Natural killer cell (primary cell): Measurements from ENCODE around the gene CAAP1. TPM values are rescaled to one million over a fixed set of nuclear protein-coding genes. Genes with fewer than 3 reads are reported as not detected.

Experiments used
- ATAC-seq, 3 donors: fragments of 150-1000 bp in 2 of 3; fragments of 200-7000 bp in 1 of 3; cut with Tn5 transposase; 1 replicate in 1 of 3; 2 replicates in 2 of 3; pipeline ENCODE4 v1.10.0; 2021; ENCODE audit warnings: mild to moderate bottlenecking in 2 of 3, moderate library complexity in 2 of 3
- DNase-seq, 2 donors: peaks; one replicate each; pipeline versions ENCODE4 v3.0.0 to v3.0.0-alpha.2; 2013 to 2021; ENCODE audit warnings: mixed read lengths in 1 of 2
- H3K27ac ChIP-seq: one replicate; pipeline ENCODE4 v1.5.1; 2013; ENCODE audit warnings: mild to moderate bottlenecking, low read length
- H3K27me3 ChIP-seq: one replicate; pipeline ENCODE4 v1.6.1; 2013; ENCODE audit warnings: low read length; ENCODE audit not compliant: control insufficient read depth, insufficient read depth
- H3K36me3 ChIP-seq: one replicate; pipeline ENCODE4 v1.6.1; 2013; ENCODE audit warnings: low read length; ENCODE audit not compliant: control insufficient read depth, insufficient read depth
- H3K4me1 ChIP-seq: one replicate; pipeline ENCODE4 v1.6.1; 2013; ENCODE audit warnings: low read length; ENCODE audit not compliant: control insufficient read depth, insufficient read depth
- H3K4me3 ChIP-seq: one replicate; pipeline ENCODE4 v1.5.1; 2013; ENCODE audit warnings: low read length
- H3K9me3 ChIP-seq: one replicate; pipeline ENCODE4 v1.6.1; 2013; ENCODE audit warnings: low read length; ENCODE audit not compliant: control insufficient read depth, insufficient read depth
- H3K27ac Mint-ChIP-seq, 2 donors: one replicate each; pipeline ENCODE4 v1.8.0; 2022; ENCODE audit warnings: mild to moderate bottlenecking in 2 of 2, mixed read lengths in 2 of 2, moderate library complexity in 1 of 2
- H3K27me3 Mint-ChIP-seq, 2 donors: one replicate each; pipeline ENCODE4 v1.8.0; 2022; ENCODE audit warnings: low read depth in 2 of 2, mixed read lengths in 2 of 2
- H3K36me3 Mint-ChIP-seq: one replicate; pipeline ENCODE4 v1.8.0; 2022; ENCODE audit warnings: mixed read lengths
- H3K4me1 Mint-ChIP-seq, 2 donors: one replicate each; pipeline ENCODE4 v1.8.0; 2022; ENCODE audit warnings: mixed read lengths in 2 of 2
- H3K4me3 Mint-ChIP-seq: one replicate; pipeline ENCODE4 v1.8.0; 2022; ENCODE audit warnings: mild to moderate bottlenecking, moderate library complexity, mixed read lengths
- H3K9me3 Mint-ChIP-seq, 2 donors: one replicate each; pipeline ENCODE4 v1.8.0; 2022; ENCODE audit warnings: mixed read lengths in 2 of 2
- WGBS: methylation state at CpG from one replicate; pipeline ENCODE4 v1.1.7; 2013; ENCODE audit warnings: missing lambda C conversion rate; ENCODE audit not compliant: insufficient coverage; 5-methylcytosine and 5-hydroxymethylcytosine counted together
- intact Hi-C: fragments of 100-400 bp; cut with micrococcal nuclease; formaldehyde crosslinking; loops from one replicate; pipeline ENCODE4 v1.14.2; 2022
- total RNA-seq, 4 donors: library from RNA; stranded (reverse); fragments of 120-200 nt in 1 of 4; gene quantifications; one replicate each; pipeline versions ENCODE4 v1.2.3 to v1.2.4, GENCODE V29; 2013 to 2022
- TF ChIP-seq, protein P1 (sequence below): fragments of 200-600 bp; IDR thresholded peaks from one replicate; pipeline ENCODE4 v1.8.0; 2022; ENCODE audit warnings: antibody characterized with exemption

Gene CAAP1
- total RNA-seq, 3 donors from 2014 or later (not counting 1 experiment from before 2014, with no cell fraction given) = 12.6 to 16.8 (median 15.2) TPM

DNA sequence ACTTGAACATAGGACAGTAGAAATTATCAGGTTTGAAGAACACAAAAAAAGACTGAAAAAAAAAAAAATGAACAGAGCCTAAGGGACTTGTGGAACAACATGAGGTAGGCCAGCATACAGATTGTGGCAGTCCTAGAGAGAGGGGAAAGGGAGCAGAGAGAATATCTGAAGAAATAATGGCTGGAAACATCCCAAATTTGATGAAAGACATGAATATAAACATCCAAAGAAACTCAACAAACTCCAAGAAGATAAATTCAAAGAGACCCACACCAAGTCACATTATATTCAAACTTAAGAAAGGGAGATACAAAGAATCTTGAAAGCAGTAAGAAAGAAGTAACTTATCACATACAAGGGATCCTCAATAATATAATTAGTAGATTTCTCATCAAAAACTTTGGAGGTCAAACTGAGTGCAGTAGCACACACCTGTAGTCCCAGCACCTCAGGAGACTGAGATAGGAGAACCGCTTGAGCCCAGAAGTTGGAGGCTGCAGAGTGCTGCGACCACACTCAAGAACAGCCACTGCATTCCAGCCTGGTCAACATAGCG lies 45.3 kb upstream of the CAAP1 start:
- ATAC-seq (no peak), DNase-seq (no peak)
- H3K27me3 Mint-ChIP-seq = no peaks in the 10 kb centered on the region
- TF ChIP-seq, protein P1, sequence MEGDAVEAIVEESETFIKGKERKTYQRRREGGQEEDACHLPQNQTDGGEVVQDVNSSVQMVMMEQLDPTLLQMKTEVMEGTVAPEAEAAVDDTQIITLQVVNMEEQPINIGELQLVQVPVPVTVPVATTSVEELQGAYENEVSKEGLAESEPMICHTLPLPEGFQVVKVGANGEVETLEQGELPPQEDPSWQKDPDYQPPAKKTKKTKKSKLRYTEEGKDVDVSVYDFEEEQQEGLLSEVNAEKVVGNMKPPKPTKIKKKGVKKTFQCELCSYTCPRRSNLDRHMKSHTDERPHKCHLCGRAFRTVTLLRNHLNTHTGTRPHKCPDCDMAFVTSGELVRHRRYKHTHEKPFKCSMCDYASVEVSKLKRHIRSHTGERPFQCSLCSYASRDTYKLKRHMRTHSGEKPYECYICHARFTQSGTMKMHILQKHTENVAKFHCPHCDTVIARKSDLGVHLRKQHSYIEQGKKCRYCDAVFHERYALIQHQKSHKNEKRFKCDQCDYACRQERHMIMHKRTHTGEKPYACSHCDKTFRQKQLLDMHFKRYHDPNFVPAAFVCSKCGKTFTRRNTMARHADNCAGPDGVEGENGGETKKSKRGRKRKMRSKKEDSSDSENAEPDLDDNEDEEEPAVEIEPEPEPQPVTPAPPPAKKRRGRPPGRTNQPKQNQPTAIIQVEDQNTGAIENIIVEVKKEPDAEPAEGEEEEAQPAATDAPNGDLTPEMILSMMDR = no peak
- H3K36me3 Mint-ChIP-seq = peaks cover 10% of the 10 kb centered on the region
- Histone ChIP-seq H3K27me3 (no peaks in the 10 kb centered on the region), H3K4me1 (no peaks in the 10 kb centered on the region), H3K27ac (no peak overlapping the region), H3K9me3 (peaks cover 5% of the 10 kb centered on the region), H3K36me3 (peaks cover 3% of the 10 kb centered on the region), H3K4me3 (no peak overlapping the region)
- H3K4me1 Mint-ChIP-seq = peaks cover 54 to 59% of the 10 kb centered on the region in 2 donors
- H3K4me3 Mint-ChIP-seq = no peak overlapping the region
- 97% methylated on average over 3 of the region's 3 CpGs for WGBS
- peaks cover 6 to 7% of the 10 kb centered on the region in 2 donors for H3K9me3 Mint-ChIP-seq
- intact Hi-C loops = no loop called here
- H3K27ac Mint-ChIP-seq = peak overlapping the region in 1 of 2 donors; percentile 27

DNA sequence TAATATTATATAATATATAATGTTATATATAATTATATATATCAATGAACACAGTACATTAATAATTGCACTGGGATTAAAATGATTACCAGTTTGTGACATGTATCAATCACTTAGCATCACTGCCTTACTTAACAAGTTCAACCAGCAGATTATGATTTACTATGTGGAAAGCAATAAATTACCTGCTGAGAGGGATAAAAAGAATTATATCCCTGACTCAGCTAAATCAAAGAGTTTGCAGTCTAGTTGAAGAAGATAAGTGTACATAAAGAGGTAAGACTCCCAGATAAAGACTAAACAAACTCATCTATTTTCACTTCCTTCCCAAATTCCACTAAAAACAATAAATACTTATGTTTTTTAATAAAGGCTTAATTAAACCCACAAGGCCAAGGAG lies 43.2 kb upstream of the CAAP1 start:
- DNase-seq = no peak
- no peaks in the 10 kb centered on the region for H3K27me3 ChIP-seq
- ATAC-seq = no peak
- peaks cover 7% of the 10 kb centered on the region for H3K36me3 ChIP-seq
- intact Hi-C loops = no loop called here
- Mint-ChIP-seq H3K27ac (no peak overlapping the region), H3K36me3 (peaks cover 10% of the 10 kb centered on the region), H3K9me3 (peaks cover 6 to 7% of the 10 kb centered on the region in 2 donors), H3K27me3 (no peaks in the 10 kb centered on the region), H3K4me3 (no peak overlapping the region), H3K4me1 (peaks cover 39 to 42% of the 10 kb centered on the region in 2 donors)
- TF ChIP-seq, protein P1 = no peak
- no peaks in the 10 kb centered on the region for H3K4me1 ChIP-seq
- peaks cover 5% of the 10 kb centered on the region for H3K9me3 ChIP-seq
- H3K4me3 ChIP-seq = no peak overlapping the region
- no peak overlapping the region for H3K27ac ChIP-seq

GRCh38 chr9:26928902-26929495 lies 36.4 kb upstream of the CAAP1 start:
- H3K4me1 ChIP-seq = no peaks in the 10 kb centered on the region
- Mint-ChIP-seq H3K9me3 (no peaks in the 10 kb centered on the region), H3K4me3 (no peak overlapping the region), H3K4me1 (peaks cover 5 to 6% of the 10 kb centered on the region in 2 donors), H3K27ac (no peak overlapping the region), H3K27me3 (no peaks in the 10 kb centered on the region), H3K36me3 (peaks cover 16% of the 10 kb centered on the region)
- DNase-seq (no peak), ATAC-seq (no peak)
- intact Hi-C loops = no loop called here
- no peaks in the 10 kb centered on the region for H3K9me3 ChIP-seq
- peaks cover 40% of the 10 kb centered on the region for H3K36me3 ChIP-seq
- no peak overlapping the region for H3K27ac ChIP-seq
- TF ChIP-seq, protein P1 = no peak
- H3K27me3 ChIP-seq = no peaks in the 10 kb centered on the region
- H3K4me3 ChIP-seq = no peak overlapping the region
- 98% methylated on average over 8 of the region's 8 CpGs for WGBS

GRCh38 chr9:26925609-26926008 lies 33.0 kb upstream of the CAAP1 start:
- 90% methylated on average over 4 of the region's 4 CpGs for WGBS
- ATAC-seq (no peak), DNase-seq (no peak)
- H3K4me3 Mint-ChIP-seq = no peak overlapping the region
- Histone ChIP-seq H3K9me3 (no peaks in the 10 kb centered on the region), H3K27me3 (no peaks in the 10 kb centered on the region), H3K4me3 (no peak overlapping the region), H3K36me3 (peaks cover 70% of the 10 kb centered on the region), H3K27ac (no peak overlapping the region), H3K4me1 (no peaks in the 10 kb centered on the region)
- H3K27ac Mint-ChIP-seq = no peak overlapping the region
- H3K36me3 Mint-ChIP-seq = peaks cover 34% of the 10 kb centered on the region
- intact Hi-C loops = no loop called here
- peaks cover 5 to 6% of the 10 kb centered on the region in 2 donors for H3K4me1 Mint-ChIP-seq
- H3K9me3 Mint-ChIP-seq = no peaks in the 10 kb centered on the region
- TF ChIP-seq, protein P1 = no peak
- no peaks in the 10 kb centered on the region for H3K27me3 Mint-ChIP-seq
